Measurements from ENCODE around the gene CAPN5.

- no peak for TF ChIP-seq EZH2 (IDR thresholded peaks at IDR 0.05; ENCODE audit: borderline replicate concordance)
- TF ChIP-seq CTCF (IDR thresholded peaks at IDR 0.05; ENCODE audit: poor library complexity) = no peak
- TF ChIP-seq EZH2phosphoT487 (IDR thresholded peaks at IDR 0.05; ENCODE audit: low read depth, severe bottlenecking, unreplicated experiment) = no peak
Observed at GRCh38 chr11:77069969-77070582, 3.3 kb downstream of the CAPN5 start.
